GM13977 (cell line): ENCODE data around the gene KIF26B.

Experiments
- DNase-seq: peaks from one replicate; pipeline ENCODE4 v3.0.0; 2012; ENCODE audit warnings: low spot score
- in situ Hi-C: fragments of 300-500 bp; cut with MboI; formaldehyde crosslinking; loops from one replicate; pipeline ENCODE4 v1.12.0; 2022; ENCODE audit warnings: low sequenced_read_pairs, low pct_unique_long_range_greater_than_20kb, mixed read lengths, inconsistent platforms; ENCODE audit not compliant: unreplicated experiment
- TF ChIP-seq, protein P1 (sequence below): IDR thresholded peaks from 2 replicates; pipeline ENCODE4 v1.5.1; 2012; ENCODE audit warnings: mild to moderate bottlenecking, control low read depth; ENCODE audit not compliant: insufficient read depth; ENCODE audit errors: extremely low read depth, missing control alignments

KIF26B gene

DNA sequence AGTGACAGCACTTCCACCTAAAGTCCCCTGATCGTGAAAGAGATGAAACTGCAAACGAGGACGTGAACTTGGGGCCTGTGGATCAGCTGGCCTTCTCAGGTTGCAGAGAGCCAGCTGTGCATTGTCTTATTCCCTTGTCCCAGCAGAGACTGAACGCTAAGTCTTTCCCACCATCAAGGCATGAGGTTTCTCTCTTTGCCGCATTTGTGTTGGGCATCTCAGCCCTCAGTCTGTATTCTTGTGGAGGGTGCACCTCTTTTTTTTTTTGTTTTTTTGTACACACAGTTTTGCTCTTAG lies 71.4 kb downstream of the KIF26B start:
- in situ Hi-C loops, result no loop called here
- no peak for DNase-seq
- TF ChIP-seq, protein P1, sequence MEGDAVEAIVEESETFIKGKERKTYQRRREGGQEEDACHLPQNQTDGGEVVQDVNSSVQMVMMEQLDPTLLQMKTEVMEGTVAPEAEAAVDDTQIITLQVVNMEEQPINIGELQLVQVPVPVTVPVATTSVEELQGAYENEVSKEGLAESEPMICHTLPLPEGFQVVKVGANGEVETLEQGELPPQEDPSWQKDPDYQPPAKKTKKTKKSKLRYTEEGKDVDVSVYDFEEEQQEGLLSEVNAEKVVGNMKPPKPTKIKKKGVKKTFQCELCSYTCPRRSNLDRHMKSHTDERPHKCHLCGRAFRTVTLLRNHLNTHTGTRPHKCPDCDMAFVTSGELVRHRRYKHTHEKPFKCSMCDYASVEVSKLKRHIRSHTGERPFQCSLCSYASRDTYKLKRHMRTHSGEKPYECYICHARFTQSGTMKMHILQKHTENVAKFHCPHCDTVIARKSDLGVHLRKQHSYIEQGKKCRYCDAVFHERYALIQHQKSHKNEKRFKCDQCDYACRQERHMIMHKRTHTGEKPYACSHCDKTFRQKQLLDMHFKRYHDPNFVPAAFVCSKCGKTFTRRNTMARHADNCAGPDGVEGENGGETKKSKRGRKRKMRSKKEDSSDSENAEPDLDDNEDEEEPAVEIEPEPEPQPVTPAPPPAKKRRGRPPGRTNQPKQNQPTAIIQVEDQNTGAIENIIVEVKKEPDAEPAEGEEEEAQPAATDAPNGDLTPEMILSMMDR, result no peak

DNA sequence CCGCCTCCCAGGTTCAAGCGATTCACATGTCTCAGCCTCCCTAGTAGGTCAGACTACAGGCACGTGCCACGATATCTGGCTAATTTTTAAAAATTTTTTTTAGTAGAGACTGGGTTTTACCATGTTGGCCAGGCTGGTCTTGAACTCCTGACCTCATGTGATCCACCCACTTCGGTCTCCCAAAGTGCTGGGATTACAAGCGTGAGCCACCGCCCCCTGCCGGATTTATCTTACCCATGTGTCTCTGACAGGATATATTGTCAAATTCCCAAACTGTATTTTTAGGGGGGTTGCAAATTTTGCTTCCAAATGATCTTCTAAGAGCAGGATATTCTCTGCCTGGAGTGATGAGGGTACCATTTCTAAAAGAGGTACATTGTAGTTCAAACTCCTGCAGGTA lies 74.3 kb downstream of the KIF26B start:
- TF ChIP-seq, protein P1, result no peak
- in situ Hi-C loops, result no loop called here
- DNase-seq, result no peak

DNA sequence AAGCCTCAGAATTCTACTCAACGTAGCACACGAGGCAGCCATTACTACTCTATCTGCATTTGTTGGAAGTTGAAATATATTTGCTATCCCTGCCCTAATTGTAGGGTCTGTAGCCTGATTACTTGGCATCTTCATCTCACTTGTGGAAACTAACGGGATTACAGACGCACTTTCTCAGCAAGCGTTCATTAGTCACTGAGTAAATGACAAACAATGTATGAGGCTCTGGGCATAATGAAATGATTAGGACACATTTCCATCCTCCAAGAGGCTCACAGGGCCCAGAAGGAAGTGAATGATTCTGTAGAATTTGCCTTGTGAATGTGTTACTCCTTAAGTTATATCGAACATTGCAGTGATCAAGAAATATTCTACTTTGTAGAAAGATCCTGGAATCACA lies 78.1 kb downstream of the KIF26B start:
- in situ Hi-C loops, result no loop called here
- DNase-seq, result no peak
- TF ChIP-seq, protein P1, result no peak

DNA sequence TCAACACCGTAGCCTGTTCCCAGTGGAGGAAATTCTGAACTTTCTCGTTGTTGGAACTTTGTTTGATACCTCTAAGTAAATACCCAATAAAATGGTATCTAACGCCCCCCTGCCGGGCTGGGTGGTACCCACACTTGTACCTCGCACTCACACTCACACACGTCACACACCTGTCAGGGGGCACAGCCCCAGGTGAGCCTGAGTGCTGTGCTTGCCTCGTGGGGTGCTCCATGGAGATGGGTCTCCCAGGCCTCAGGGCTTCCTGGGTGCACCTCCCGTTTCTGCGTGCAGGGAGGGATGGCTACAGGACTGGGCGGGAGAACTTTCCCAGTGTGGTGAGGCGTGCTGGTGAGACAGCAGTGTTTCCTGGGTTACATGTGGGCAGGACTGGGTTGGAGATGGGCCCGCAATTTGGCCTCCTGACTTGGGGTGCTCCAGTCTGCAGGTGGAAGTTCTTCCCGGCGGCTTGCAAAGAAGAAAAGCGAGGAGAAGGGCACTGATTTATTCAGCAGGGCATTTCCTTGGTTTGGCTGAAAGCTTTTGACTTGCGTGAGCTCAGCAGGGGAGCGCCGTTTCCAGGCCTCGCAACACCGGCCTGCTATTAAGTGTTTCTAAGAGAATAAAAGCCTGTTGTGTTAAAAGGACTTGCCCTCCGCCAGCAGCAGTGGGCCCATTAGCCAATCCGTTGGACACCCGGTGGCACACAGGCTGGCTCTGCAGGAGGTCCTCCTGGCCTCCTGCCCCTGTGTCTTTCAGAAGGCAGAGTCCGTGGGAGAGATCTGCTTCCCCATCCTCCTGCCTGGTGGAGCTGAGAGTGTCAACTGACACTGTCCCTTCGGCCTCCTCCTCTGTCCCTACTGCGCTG lies 79.7 kb downstream of the KIF26B start:
- in situ Hi-C loops, result no loop called here
- DNase-seq, result no peak
- TF ChIP-seq, protein P1, result no peak

DNA sequence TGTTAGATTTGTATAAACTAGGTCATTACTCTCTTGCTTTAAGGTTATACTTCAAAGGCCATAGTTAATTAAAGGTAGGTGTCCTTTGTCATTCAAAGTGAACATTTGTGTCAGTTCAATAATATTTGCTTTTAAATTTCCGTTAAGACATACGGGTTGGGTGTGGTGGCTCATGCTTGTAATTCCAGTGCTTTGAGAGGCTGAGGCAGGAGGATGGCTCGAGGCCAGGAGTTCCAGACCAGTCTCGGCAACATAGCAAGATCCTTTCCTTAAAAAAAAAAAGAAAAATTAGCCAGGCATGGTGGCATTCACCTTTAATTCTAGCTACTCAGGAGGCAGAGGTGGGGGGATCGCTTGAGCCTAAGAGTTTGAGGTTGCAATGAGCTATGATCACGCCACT lies 80.4 kb downstream of the KIF26B start:
- TF ChIP-seq, protein P1, result no peak
- no peak for DNase-seq
- in situ Hi-C loops, result no loop called here

DNA sequence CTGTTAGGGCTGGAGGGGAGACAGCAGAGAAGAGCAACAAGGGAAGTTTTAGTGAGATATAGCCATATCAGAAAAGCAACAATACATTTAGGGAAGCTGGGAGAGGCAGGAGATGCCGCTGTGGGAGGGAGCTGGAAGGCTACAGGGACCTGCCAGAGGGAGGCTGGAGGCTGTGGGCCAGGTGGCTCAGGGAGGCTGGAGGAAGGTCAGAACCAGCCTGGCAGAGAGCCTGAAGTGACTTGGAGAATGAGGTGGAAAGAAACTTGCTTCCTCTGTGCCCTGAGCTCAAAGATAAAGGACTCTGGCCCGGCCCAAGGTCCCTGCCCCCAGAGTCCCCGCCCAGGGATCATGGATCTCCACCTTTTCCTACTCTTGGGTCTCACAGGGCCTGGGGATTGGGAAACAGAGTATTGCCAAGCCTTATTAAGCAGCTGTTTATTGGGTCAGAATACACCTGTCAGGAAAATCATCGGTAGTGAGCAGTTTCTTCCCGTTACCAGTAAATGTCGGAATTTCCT lies 85.9 kb downstream of the KIF26B start:
- DNase-seq, result no peak
- TF ChIP-seq, protein P1, result no peak
- in situ Hi-C loops, result no loop called here
